DND-41 (cell line): ENCODE measurements around the gene NXPH2.

ENCODE experiments used
- EZH2 ChIP-seq: IDR thresholded peaks from 3 replicates; pipeline ENCODE4 v1.6.1; 2012; ENCODE audit warnings: borderline replicate concordance, low read depth, mild to moderate bottlenecking, moderate library complexity, low read length, inconsistent platforms; ENCODE audit not compliant: severe bottlenecking
- TF ChIP-seq, protein P1 (sequence below): IDR thresholded peaks from 2 replicates; pipeline ENCODE4 v1.5.1; 2012; ENCODE audit warnings: borderline replicate concordance, low read length, moderate library complexity, mild to moderate bottlenecking; ENCODE audit not compliant: poor library complexity, severe bottlenecking; ENCODE audit errors: extremely low read depth

- TF ChIP-seq, protein P1, sequence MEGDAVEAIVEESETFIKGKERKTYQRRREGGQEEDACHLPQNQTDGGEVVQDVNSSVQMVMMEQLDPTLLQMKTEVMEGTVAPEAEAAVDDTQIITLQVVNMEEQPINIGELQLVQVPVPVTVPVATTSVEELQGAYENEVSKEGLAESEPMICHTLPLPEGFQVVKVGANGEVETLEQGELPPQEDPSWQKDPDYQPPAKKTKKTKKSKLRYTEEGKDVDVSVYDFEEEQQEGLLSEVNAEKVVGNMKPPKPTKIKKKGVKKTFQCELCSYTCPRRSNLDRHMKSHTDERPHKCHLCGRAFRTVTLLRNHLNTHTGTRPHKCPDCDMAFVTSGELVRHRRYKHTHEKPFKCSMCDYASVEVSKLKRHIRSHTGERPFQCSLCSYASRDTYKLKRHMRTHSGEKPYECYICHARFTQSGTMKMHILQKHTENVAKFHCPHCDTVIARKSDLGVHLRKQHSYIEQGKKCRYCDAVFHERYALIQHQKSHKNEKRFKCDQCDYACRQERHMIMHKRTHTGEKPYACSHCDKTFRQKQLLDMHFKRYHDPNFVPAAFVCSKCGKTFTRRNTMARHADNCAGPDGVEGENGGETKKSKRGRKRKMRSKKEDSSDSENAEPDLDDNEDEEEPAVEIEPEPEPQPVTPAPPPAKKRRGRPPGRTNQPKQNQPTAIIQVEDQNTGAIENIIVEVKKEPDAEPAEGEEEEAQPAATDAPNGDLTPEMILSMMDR = no peak
- no peak for TF ChIP-seq EZH2
Measured at GRCh38 chr2:138637061-138637460, 143.1 kb downstream of the NXPH2 start.
